RWPE1 (cell line): ENCODE data around the gene GLRX3.
A peak's percentile ranks its signal among the peaks of the same experiment; 100 is the strongest.

ENCODE experiments used
- CTCF ChIA-PET: fragments of 350-600 bp; sonication (Branson Sonifier 250); formaldehyde crosslinking; extraction: SDS; loops from one replicate; lab custom pipeline; 2021; lab: Yijun Ruan, JAX
- POLR2A ChIA-PET: fragments of 400-600 bp; formaldehyde crosslinking; extraction: SDS; loops from one replicate; lab custom pipeline; 2020; ENCODE audit warnings: antibody characterized with exemption; ENCODE audit not compliant: low non-redundant PET; lab: Yijun Ruan, JAX
- DNase-seq: peaks from one replicate; pipeline ENCODE4 v3.0.0; 2012; ENCODE audit warnings: low spot score
- H3K27ac ChIP-seq: fragments of 450-650 bp; 2 replicates; pipeline ENCODE4 v1.5.1; 2017
- CTCF ChIP-seq: fragments of 450-650 bp; conservative IDR thresholded peaks from 2 replicates; pipeline ENCODE4 v1.5.1; 2017; ENCODE audit warnings: low read depth, mild to moderate bottlenecking

Gene GLRX3

GRCh38 chr10:130180416-130180815, 44.2 kb downstream of the GLRX3 start:
- H3K27ac ChIP-seq: no peak overlapping the region
- no peak for DNase-seq
- POLR2A ChIA-PET: no interaction called here
- CTCF ChIA-PET: interaction anchor here (0.7 kb wide), 1 partner anchor 391 kb away, joined by 3 read pairs; no protein-coding TSS in a partner anchor
- no peak for TF ChIP-seq CTCF

- DNase-seq: no peak
- TF ChIP-seq CTCF: no peak
- H3K27ac ChIP-seq: no peak overlapping the region
- ChIA-PET CTCF (no interaction called here), POLR2A (no interaction called here)
Measured at GRCh38 chr10:130181858-130182257, 45.7 kb downstream of the GLRX3 start.

- DNase-seq: no peak
- POLR2A ChIA-PET: no interaction called here
- CTCF ChIA-PET: interaction anchor here (0.6 to 1.1 kb wide), 2 partner anchors 39 to 1690 kb away, joined by 4 read pairs; no protein-coding TSS in a partner anchor
- TF ChIP-seq CTCF: no peak
- no peak overlapping the region for H3K27ac ChIP-seq
Measured at GRCh38 chr10:130185591-130185990, 49.4 kb downstream of the GLRX3 start.

GRCh38 chr10:130188195-130189175, 52.3 kb downstream of the GLRX3 start:
- no peak for TF ChIP-seq CTCF
- ChIA-PET CTCF (no interaction called here), POLR2A (no interaction called here)
- peak overlapping the region; percentile 82 for H3K27ac ChIP-seq
- peak; percentile 20 for DNase-seq

- TF ChIP-seq CTCF: no peak
- no peak for DNase-seq
- H3K27ac ChIP-seq: peak overlapping the region; percentile 82
- POLR2A ChIA-PET: no interaction called here
- CTCF ChIA-PET: interaction anchor here (0.5 to 1.1 kb wide), 6 partner anchors 8 to 1685 kb away, joined by 3 to 7 read pairs (median 3); no protein-coding TSS in a partner anchor
Measured at GRCh38 chr10:130189608-130190054, 53.4 kb downstream of the GLRX3 start.

- H3K27ac ChIP-seq: peak overlapping the region; percentile 82
- ChIA-PET CTCF (interaction anchor here (0.6 to 1.1 kb wide), 11 partner anchors 8 to 1710 kb away, joined by 3 to 7 read pairs (median 3); no protein-coding TSS in a partner anchor), POLR2A (no interaction called here)
- TF ChIP-seq CTCF: peak; percentile 99
- DNase-seq: peak; percentile 89
Measured at GRCh38 chr10:130190055-130190736, 54.0 kb downstream of the GLRX3 start.
